CD14-positive monocyte (primary cell): Measurements from ENCODE around the gene DHX9. TPM values are rescaled to one million over a fixed set of nuclear protein-coding genes. Genes with fewer than 3 reads are reported as not detected.

Experiments
- DNase-seq, 3 donors: peaks; one replicate each; pipeline ENCODE4 v3.0.0-alpha.2; 2011 to 2022
- H2AFZ ChIP-seq: 2 replicates; pipeline ENCODE4 v1.6.0; 2012; ENCODE audit warnings: mild to moderate bottlenecking, low read depth, low read length, inconsistent platforms; ENCODE audit not compliant: insufficient read depth, poor library complexity, severe bottlenecking
- H3K27ac ChIP-seq, 2 donors: 1 replicate in 1 of 2; 2 replicates in 1 of 2; pipeline ENCODE4 v1.5.1; 2012 to 2013; ENCODE audit warnings: low read length in 2 of 2, control low read depth in 1 of 2, inconsistent platforms in 1 of 2, low read depth in 1 of 2, mild to moderate bottlenecking in 1 of 2
- H3K27me3 ChIP-seq, 2 donors: one replicate each; pipeline versions ENCODE4 v1.6.0 to v1.6.1; 2011 to 2013; ENCODE audit warnings: low read length in 2 of 2; ENCODE audit not compliant: control insufficient read depth in 2 of 2, insufficient read depth in 2 of 2
- H3K36me3 ChIP-seq, 2 donors: replicated peaks in 1 of 2; 1 replicate in 1 of 2; 2 replicates in 1 of 2; pipeline versions ENCODE4 v1.5.1 to v1.6.1; 2012 to 2013; ENCODE audit warnings: low read length in 2 of 2, control low read depth in 1 of 2, inconsistent platforms in 1 of 2, mild to moderate bottlenecking in 1 of 2; ENCODE audit not compliant: insufficient read depth in 2 of 2, control insufficient read depth in 1 of 2
- H3K4me1 ChIP-seq, 2 donors: 1 replicate in 1 of 2; 2 replicates in 1 of 2; pipeline versions ENCODE4 v1.5.1 to v1.6.1; 2012 to 2013; ENCODE audit warnings: low read length in 2 of 2, control low read depth in 1 of 2, inconsistent platforms in 1 of 2, mild to moderate bottlenecking in 1 of 2, moderate library complexity in 1 of 2; ENCODE audit not compliant: insufficient read depth in 2 of 2, control insufficient read depth in 1 of 2
- H3K4me2 ChIP-seq: replicated peaks from 2 replicates; pipeline ENCODE3; 2012; ENCODE audit warnings: low read length, moderate library complexity, mild to moderate bottlenecking; ENCODE audit not compliant: poor library complexity, severe bottlenecking; ENCODE audit errors: extremely low read depth
- H3K4me3 ChIP-seq, 3 experiments: fragments of 200-600 bp in 1 of 3; sonication (generic) in 1 of 3; replicated peaks in 1 of 3; 1 replicate in 2 of 3; 2 replicates in 1 of 3; pipeline ENCODE4 v1.5.1; 2011 to 2013; ENCODE audit warnings: low read length in 3 of 3, mild to moderate bottlenecking in 3 of 3, control low read depth in 2 of 3, low read depth in 2 of 3, inconsistent platforms in 1 of 3, moderate library complexity in 1 of 3
- H3K79me2 ChIP-seq: 2 replicates; pipeline ENCODE4 v1.6.0; 2012; ENCODE audit warnings: mild to moderate bottlenecking, control low read depth, inconsistent platforms, low read length, moderate library complexity; ENCODE audit not compliant: insufficient read depth
- H3K9ac ChIP-seq: 2 replicates; pipeline ENCODE4 v1.6.0; 2017; ENCODE audit warnings: low read length, mild to moderate bottlenecking; ENCODE audit not compliant: insufficient read depth, poor library complexity, severe bottlenecking
- H3K9me3 ChIP-seq, 2 donors: replicated peaks in 1 of 2; 1 replicate in 1 of 2; 2 replicates in 1 of 2; pipeline versions ENCODE4 v1.5.1 to v1.6.1; 2012 to 2013; ENCODE audit warnings: low read length in 2 of 2, control low read depth in 1 of 2; ENCODE audit not compliant: control insufficient read depth in 1 of 2, insufficient read depth in 1 of 2
- H4K20me1 ChIP-seq: 2 replicates; pipeline ENCODE4 v1.6.0; 2012; ENCODE audit warnings: mild to moderate bottlenecking, low read length, control low read depth, moderate library complexity; ENCODE audit not compliant: insufficient read depth
- H3K27ac Mint-ChIP-seq, 7 donors: one replicate each; pipeline ENCODE4 v1.8.0; 2020; ENCODE audit warnings: mild to moderate bottlenecking in 7 of 7, mixed read lengths in 7 of 7, moderate library complexity in 6 of 7, inconsistent platforms in 2 of 7
- H3K27me3 Mint-ChIP-seq, 3 donors: one replicate each; pipeline ENCODE4 v1.8.0; 2021 to 2022; ENCODE audit warnings: low read depth in 3 of 3, mild to moderate bottlenecking in 3 of 3, mixed read lengths in 3 of 3, moderate library complexity in 3 of 3, inconsistent platforms in 1 of 3
- H3K36me3 Mint-ChIP-seq, 2 donors: one replicate each; pipeline ENCODE4 v1.8.0; 2020; ENCODE audit warnings: mixed read lengths in 2 of 2, inconsistent platforms in 1 of 2, mild to moderate bottlenecking in 1 of 2
- H3K4me1 Mint-ChIP-seq: one replicate; pipeline ENCODE4 v1.8.0; 2020; ENCODE audit warnings: mild to moderate bottlenecking, mixed read lengths
- H3K4me3 Mint-ChIP-seq, 2 donors: one replicate each; pipeline ENCODE4 v1.8.0; 2020; ENCODE audit warnings: mild to moderate bottlenecking in 2 of 2, mixed read lengths in 2 of 2, moderate library complexity in 1 of 2
- H3K9me3 Mint-ChIP-seq, 7 donors: one replicate each; pipeline ENCODE4 v1.8.0; 2020 to 2022; ENCODE audit warnings: mixed read lengths in 7 of 7, mild to moderate bottlenecking in 6 of 7, moderate library complexity in 6 of 7, inconsistent platforms in 2 of 7
- CTCF ChIP-seq: fragments of 200-600 bp; IDR thresholded peaks from one replicate; pipeline ENCODE4 v1.8.0; 2022; ENCODE audit warnings: antibody characterized with exemption, mild to moderate bottlenecking
- WGBS: methylation state at CpG from one replicate; pipeline ENCODE4 v1.1.5; 2013; ENCODE audit warnings: missing lambda C conversion rate; ENCODE audit not compliant: insufficient coverage; 5-methylcytosine and 5-hydroxymethylcytosine counted together
- intact Hi-C, 2 donors: fragments of 100-400 bp; cut with micrococcal nuclease; formaldehyde crosslinking; loops; one replicate each; pipeline versions ENCODE4 v1.15.0 to v1.15.1; 2023
- polyA plus RNA-seq, 3 donors: library from polyadenylated mRNA; depleted of rRNA in 1 of 3; unstranded in 2 of 3; stranded (reverse) in 1 of 3; fragments of 300-500 nt in 2 of 3; fragments of >200 nt in 1 of 3; fragmentation: Illumina TruSeq in 2 of 3; gene quantifications; 1 replicate in 2 of 3; 2 replicates in 1 of 3; pipeline ENCODE4 v1.2.3, GENCODE V29; 2012 to 2021

The DHX9 gene
- polyA plus RNA-seq, 3 donors: 57.9 to 71.5 (median 58.5) TPM

DNA sequence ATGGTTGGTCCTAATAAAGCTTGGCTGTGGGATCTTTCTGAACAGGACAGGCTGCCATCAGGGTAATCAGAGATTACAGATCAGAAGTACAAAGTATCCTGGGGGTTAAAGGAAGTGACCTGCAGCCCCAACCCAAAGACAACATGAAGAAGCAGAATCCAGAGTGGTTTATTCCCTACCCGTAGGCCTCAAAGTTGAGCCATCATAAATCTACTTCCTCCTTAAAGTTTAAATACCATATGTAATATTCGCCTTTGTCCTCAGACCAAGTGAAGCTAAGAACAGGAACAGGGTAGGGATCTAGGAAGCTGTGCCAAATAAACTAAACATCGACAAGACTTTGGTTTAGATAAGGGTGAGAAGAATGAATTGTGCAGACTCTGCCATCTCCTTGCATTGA is 15.9 kb upstream of the DHX9 start:
- Mint-ChIP-seq H3K36me3 (peaks cover 82% of the 10 kb centered on the region in 2 donors), H3K4me1 (peaks cover 6% of the 10 kb centered on the region), H3K4me3 (no peak overlapping the region), H3K27me3 (no peaks in the 10 kb centered on the region), H3K9me3 (peaks cover 0 to 6% (median 2%) of the 10 kb centered on the region in 7 donors), H3K27ac (peak overlapping the region in 2 of 7 donors; percentile 21 to 56)
- no peaks in the 10 kb centered on the region for H3K79me2 ChIP-seq
- no peak for TF ChIP-seq CTCF
- H3K4me3 ChIP-seq: no peak overlapping the region
- H2AFZ ChIP-seq: no peak overlapping the region
- H3K27me3 ChIP-seq: no peaks in the 10 kb centered on the region
- no peak overlapping the region for H3K4me2 ChIP-seq
- H3K9me3 ChIP-seq: no peaks in the 10 kb centered on the region
- WGBS: no CpG with 5 or more reads among the region's 3 CpGs
- DNase-seq: no peak
- peaks cover 0 to 6% of the 10 kb centered on the region in 2 donors for H3K4me1 ChIP-seq
- H3K9ac ChIP-seq: no peak overlapping the region
- intact Hi-C loops: no loop called here
- no peaks in the 10 kb centered on the region for H4K20me1 ChIP-seq
- peaks cover 63 to 90% of the 10 kb centered on the region in 2 donors for H3K36me3 ChIP-seq
- no peak overlapping the region for H3K27ac ChIP-seq

DNA sequence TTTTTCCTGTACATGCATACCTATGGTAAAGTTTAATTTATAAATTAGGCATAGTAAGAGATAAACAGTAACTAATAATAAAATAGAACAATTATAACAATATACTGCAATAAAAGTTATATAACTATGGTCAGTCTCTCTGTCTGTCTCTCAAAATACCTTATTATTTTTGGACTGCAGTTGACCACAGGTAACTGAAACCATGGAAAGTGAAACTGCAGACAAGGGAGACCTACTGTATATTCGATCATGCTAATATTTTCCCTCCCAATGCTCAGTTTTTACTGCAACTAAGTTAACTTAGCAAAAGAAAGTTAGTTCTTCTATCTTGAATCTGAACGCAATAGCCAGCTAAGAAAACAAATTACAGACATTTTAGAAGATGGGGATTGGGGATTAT is 12.3 kb upstream of the DHX9 start:
- TF ChIP-seq CTCF: no peak
- Histone ChIP-seq H3K27me3 (no peaks in the 10 kb centered on the region), H3K4me2 (no peak overlapping the region), H2AFZ (no peak overlapping the region), H3K9ac (no peak overlapping the region), H4K20me1 (no peaks in the 10 kb centered on the region), H3K4me1 (peaks cover 0 to 6% of the 10 kb centered on the region in 2 donors), H3K79me2 (no peaks in the 10 kb centered on the region), H3K27ac (no peak overlapping the region), H3K4me3 (no peak overlapping the region), H3K9me3 (no peaks in the 10 kb centered on the region), H3K36me3 (peaks cover 39 to 83% of the 10 kb centered on the region in 2 donors)
- intact Hi-C loops: no loop called here
- no peaks in the 10 kb centered on the region for H3K27me3 Mint-ChIP-seq
- H3K9me3 Mint-ChIP-seq: peaks cover 0 to 3% (median 2%) of the 10 kb centered on the region in 7 donors
- WGBS: no CpG with 5 or more reads among the region's 2 CpGs
- peaks cover 74 to 80% of the 10 kb centered on the region in 2 donors for H3K36me3 Mint-ChIP-seq
- H3K27ac Mint-ChIP-seq: no peak overlapping the region
- H3K4me1 Mint-ChIP-seq: peaks cover 13% of the 10 kb centered on the region
- H3K4me3 Mint-ChIP-seq: no peak overlapping the region
- no peak for DNase-seq
